HUES64 (cell line): ENCODE measurements around the gene KCNK18.
"Not testable (repeated sequence)": the region's sequence is repeated elsewhere in the genome, so short reads cannot be mapped to it uniquely, and the experiment has no call there.

Experiments used
- H3K27ac ChIP-seq: 2 replicates; pipeline ENCODE4 v1.7.0; 2013; ENCODE audit warnings: low read depth, low read length, inconsistent platforms
- H3K27me3 ChIP-seq: 2 replicates; pipeline ENCODE4 v1.6.1; 2013; ENCODE audit warnings: mild to moderate bottlenecking, low read length; ENCODE audit not compliant: insufficient read depth
- H3K36me3 ChIP-seq: 2 replicates; pipeline ENCODE4 v1.6.1; 2013; ENCODE audit warnings: mild to moderate bottlenecking, low read length; ENCODE audit not compliant: insufficient read depth
- H3K4me1 ChIP-seq: 2 replicates; pipeline ENCODE4 v1.6.1; 2013; ENCODE audit warnings: mild to moderate bottlenecking, low read length, moderate library complexity; ENCODE audit not compliant: insufficient read depth
- H3K4me3 ChIP-seq: 2 replicates; pipeline ENCODE4 v1.5.1; 2013; ENCODE audit warnings: mild to moderate bottlenecking, low read length, moderate library complexity
- H3K9ac ChIP-seq: 2 replicates; pipeline ENCODE4 v1.6.1; 2013; ENCODE audit warnings: mild to moderate bottlenecking, low read depth, low read length
- H3K9me3 ChIP-seq: 2 replicates; pipeline ENCODE4 v1.6.1; 2013; ENCODE audit warnings: low read depth, low read length; ENCODE audit not compliant: insufficient read depth
- WGBS: fragments of 150-250, 120-280 bp; methylation state at CpG from one replicate; pipeline ENCODE4 v1.1.7; 2013; ENCODE audit warnings: missing lambda C conversion rate; 5-methylcytosine and 5-hydroxymethylcytosine counted together

The KCNK18 gene

DNA sequence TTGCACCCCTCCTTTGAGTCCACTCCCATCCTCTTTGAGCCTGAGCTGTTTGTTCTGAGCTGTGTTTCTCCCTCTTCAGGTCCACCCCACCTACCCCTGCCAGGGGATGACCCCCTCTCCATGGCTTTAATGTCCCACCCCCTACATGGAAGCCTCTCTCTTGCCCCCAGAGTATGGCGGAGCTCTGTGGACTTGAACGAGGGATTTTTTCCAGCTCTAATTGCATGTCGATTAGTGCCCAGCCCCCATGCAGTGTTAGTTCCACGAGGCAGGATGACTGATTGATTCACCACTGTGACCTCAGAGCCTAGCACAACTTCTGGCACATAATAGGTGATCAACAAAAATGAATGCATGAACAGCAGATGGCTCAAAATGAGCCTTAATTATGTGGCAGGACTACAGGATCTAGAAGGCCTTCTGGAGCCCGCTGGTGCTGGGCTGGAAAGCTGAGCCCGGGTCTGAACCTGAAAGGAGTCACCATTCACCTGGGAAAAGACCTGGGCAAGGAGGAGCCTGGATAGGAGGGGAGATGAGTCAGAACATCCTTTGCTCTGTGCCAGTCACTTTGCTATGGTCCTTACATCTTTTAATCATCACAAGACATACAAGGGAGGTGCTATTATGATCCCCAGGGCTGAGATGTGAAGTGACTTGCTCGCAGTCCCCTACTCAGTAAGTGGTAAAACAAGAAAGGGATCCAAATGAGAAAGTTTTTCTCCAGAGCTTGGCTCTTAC, 26.6 kb downstream of the KCNK18 start:
- Histone ChIP-seq H3K9ac (no peak overlapping the region), H3K4me1 (no peaks in the 10 kb centered on the region; the same call in 1 of the 2 replicates), H3K27me3 (peaks cover 2% of the 10 kb centered on the region; the same call in 1 of the 2 replicates), H3K36me3 (no peaks in the 10 kb centered on the region), H3K9me3 (no peaks in the 10 kb centered on the region), H3K4me3 (no peak overlapping the region), H3K27ac (no peak overlapping the region)
- WGBS: 87% methylated on average over 7 of the region's 7 CpGs

DNA sequence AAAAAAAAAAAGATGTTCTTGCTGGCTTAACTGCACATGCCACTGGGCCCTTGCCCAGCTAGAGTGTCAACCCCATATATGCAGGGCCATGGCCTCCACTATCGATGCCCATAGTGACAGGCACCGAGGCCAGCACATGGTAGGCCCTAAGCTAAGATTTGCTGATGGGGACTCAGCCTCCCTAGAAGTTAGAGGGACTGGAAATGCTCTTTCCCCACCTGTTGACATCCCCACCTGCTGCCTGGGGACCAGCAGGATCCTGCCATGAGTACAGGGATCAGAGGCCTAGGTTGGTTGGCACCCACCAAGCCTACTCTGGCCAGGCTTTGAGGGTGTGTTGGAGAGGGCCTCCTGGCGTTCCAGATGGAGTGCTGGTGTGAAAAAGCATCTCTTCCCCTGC, 27.6 kb downstream of the KCNK18 start:
- no peaks in the 10 kb centered on the region for H3K36me3 ChIP-seq
- H3K9ac ChIP-seq: no peak overlapping the region
- H3K4me1 ChIP-seq: no peaks in the 10 kb centered on the region; the same call in 1 of the 2 replicates
- H3K27ac ChIP-seq: no peak overlapping the region
- H3K9me3 ChIP-seq: no peaks in the 10 kb centered on the region
- no peaks in the 10 kb centered on the region for H3K27me3 ChIP-seq
- H3K4me3 ChIP-seq: no peak overlapping the region
- WGBS: 91% methylated on average over 3 of the region's 3 CpGs

DNA sequence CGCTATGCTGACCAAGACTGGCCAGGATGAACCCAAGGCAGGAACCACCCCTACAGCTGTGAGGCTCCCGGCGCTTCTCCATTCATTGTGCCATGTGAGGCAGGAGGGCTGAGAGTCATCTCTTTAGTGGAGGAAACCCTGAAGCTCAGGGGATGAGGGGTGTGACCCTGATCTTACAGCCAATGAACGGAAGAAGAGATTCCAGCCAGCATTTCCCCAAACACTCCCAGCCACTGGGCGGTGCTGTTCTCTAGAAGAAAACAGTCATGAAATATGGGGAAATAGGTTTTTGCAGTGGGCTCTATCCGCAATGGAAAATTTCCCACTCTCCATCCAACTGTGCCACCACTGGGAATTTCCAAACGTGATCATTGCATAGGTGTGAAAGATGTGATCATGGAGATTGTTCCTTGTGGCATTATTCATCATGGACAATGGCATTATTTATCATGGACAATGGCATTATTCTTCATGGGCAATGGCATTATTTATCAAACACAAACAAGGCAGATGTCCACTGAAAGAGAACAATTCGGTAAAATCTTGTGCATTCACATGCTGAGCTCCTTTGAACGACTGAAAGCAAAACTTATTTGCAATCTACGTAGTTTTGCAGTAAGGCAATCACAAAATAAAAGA, 29.6 kb downstream of the KCNK18 start:
- H3K9ac ChIP-seq: no peak overlapping the region
- no peak overlapping the region for H3K4me3 ChIP-seq
- no peaks in the 10 kb centered on the region for H3K36me3 ChIP-seq
- no peaks in the 10 kb centered on the region for H3K4me1 ChIP-seq
- H3K27me3 ChIP-seq: no peaks in the 10 kb centered on the region
- 49% methylated on average over 8 of the region's 10 CpGs for WGBS
- no peaks in the 10 kb centered on the region for H3K9me3 ChIP-seq
- H3K27ac ChIP-seq: no peak overlapping the region

DNA sequence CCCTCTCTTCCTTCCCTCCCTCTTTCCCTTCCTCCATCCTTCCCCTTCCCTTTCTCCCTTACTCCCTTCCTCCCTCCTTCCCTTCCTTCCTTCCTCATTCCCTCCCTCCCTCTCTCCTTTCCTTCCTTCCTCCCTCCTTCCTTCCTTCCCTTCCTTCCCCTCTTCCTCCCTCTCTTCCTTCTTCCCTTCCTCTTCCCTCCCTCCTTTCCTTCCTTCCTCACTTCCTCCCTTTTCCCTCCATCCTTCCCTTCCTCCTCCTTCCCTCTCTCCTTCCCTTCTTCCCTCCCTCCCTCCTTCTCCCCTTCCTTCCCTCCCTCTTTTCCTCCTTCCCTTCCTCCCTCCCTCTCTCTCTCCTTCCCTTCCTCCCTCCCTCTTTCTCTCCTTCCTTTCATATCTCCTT, 30.9 kb downstream of the KCNK18 start:
- H3K4me1 ChIP-seq: no peaks in the 10 kb centered on the region
- no peak overlapping the region for H3K9ac ChIP-seq
- H3K36me3 ChIP-seq: no peaks in the 10 kb centered on the region
- H3K27me3 ChIP-seq: no peaks in the 10 kb centered on the region
- H3K4me3 ChIP-seq: no peak overlapping the region
- H3K27ac ChIP-seq: no peak overlapping the region
- no peaks in the 10 kb centered on the region for H3K9me3 ChIP-seq

DNA sequence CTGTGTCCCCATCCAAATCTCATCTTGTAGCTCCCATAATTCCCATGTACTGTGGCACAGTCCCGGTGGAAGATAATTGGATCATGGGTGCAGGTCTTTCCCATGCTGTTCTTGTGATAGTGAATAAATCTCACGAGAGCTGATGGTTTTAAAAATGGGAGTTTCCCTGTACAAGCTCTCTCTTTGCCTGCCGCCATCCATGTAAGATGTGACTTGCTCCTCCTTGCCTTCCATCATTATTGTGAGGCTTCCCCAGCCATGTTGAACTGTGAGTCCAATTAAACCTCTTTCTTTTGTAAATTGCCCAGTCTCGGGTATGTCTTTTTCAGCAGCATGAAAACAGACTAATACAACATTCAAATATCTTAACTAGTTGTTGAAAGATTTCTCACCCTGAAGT, 32.8 kb downstream of the KCNK18 start:
- H3K36me3 ChIP-seq, H3K27ac ChIP-seq, H3K27me3 ChIP-seq, H3K4me1 ChIP-seq, H3K9me3 ChIP-seq, H3K9ac ChIP-seq, H3K4me3 ChIP-seq: not testable (repeated sequence)
- 90% methylated on average over 4 of the region's 4 CpGs for WGBS

DNA sequence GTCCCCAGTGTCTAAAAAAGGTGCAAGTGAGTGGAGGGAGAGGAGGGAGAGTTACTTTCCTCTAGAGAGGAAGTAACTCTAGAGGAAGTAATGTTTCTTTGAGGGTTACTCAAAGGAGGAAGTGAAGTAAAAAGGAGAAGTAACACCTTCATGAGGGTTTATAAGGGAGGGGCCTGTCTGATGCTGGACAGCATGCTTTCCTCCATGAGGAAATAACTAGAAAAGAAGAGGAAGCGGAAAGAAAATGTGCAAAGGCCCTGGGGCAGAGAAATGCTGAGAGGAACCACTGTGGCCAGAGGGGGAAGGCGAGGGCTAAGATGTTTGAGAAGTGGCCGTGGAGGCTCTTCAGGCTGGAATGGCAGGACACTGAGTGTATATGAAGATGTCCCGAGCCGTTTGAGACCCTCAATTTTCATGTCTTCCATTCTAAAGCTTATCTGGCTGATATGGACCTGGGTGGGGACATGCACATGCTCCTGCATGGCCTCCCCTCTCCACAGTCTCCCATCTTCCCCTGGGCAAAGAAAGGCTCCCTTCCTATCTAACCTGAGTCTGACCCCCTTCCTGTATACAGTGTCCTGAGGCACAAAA, 40.2 kb downstream of the KCNK18 start:
- Histone ChIP-seq H3K27me3 (peaks cover 38% of the 10 kb centered on the region), H3K27ac (no peak overlapping the region), H3K36me3 (no peaks in the 10 kb centered on the region), H3K9ac (no peak overlapping the region), H3K4me1 (0 out of 2 replicates have a peak, but pooled peaks cover 3% of the 10 kb centered on the region), H3K4me3 (no peak overlapping the region), H3K9me3 (no peaks in the 10 kb centered on the region)
- 91% methylated on average over 5 of the region's 5 CpGs for WGBS

DNA sequence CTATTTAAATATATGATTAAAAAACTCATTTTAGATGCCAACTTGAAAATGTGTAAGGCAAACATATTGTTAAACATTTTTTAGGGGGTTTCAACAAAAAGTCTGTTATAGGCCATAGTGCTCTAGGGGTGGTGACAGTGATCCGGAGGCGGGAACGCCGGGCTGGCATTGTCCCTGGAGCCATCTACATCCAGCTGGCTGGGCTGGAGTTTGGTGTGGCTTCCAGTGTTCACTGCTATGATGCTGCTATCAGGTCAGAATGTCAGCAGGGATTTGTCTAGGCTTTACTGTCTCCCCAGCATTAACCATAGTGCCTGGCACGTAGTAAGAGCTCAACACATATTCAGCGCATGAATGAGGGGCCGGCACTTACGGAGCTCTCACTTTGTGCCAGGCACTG, 41.8 kb downstream of the KCNK18 start:
- Histone ChIP-seq H3K4me1 (0 out of 2 replicates have a peak, but pooled peaks cover 3% of the 10 kb centered on the region), H3K9me3 (no peaks in the 10 kb centered on the region), H3K4me3 (no peak overlapping the region), H3K9ac (no peak overlapping the region), H3K27me3 (peaks cover 53% of the 10 kb centered on the region), H3K27ac (no peak overlapping the region), H3K36me3 (no peaks in the 10 kb centered on the region)
- WGBS: 89% methylated on average over 8 of the region's 8 CpGs

DNA sequence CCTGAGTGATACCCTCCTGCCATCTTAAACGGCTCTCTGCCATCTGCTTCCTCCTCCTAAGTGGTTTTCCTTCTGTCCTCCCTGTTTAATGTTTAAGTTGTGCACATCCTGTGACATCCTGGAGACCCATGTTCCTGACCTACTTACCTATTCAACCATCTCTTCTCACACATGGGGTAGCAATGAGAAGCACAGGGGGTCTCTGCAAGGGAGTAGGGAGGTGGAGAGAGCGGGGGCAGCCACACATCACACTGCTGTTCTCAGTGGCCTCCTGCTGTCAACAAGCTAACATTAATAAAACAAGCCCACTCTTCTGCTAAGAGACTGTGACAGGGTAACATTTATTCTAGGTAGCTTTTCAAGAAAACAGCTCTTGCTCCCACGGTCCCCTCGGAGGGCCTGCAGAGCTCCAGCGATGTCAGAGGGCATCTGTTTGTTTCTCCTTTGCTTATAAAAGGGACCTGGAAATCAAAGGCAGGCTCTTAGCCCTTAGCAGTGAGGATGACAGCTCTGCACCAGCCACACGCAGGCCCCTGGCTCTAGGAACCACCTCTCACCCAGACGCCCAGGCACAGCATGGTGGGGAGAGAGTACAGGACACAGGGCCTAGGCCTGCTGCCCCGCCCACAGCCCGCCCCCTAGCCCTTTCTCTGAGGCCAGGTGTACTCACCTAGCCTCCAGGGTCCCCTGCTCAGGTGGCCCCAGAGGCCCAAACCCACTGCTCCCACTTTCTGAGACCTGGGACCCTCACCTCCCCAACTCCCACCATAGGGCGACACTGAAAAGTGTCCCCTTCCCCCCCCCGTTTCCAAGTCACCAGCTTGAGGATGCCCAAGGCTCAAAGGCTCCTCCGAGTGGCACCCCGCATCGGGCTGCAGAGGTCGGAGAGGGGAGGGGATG, 42.7 kb downstream of the KCNK18 start:
- H3K36me3 ChIP-seq: no peaks in the 10 kb centered on the region
- H3K4me1 ChIP-seq: 0 out of 2 replicates have a peak, but pooled peaks cover 3% of the 10 kb centered on the region
- peaks cover 62% of the 10 kb centered on the region for H3K27me3 ChIP-seq
- 35% methylated on average over 14 of the region's 15 CpGs for WGBS
- H3K9ac ChIP-seq: peak overlapping the region; percentile 47; the same call in 1 of the 2 replicates
- no peaks in the 10 kb centered on the region for H3K9me3 ChIP-seq
- peak overlapping the region; percentile 65 for H3K4me3 ChIP-seq
- H3K27ac ChIP-seq: no peak overlapping the region

DNA sequence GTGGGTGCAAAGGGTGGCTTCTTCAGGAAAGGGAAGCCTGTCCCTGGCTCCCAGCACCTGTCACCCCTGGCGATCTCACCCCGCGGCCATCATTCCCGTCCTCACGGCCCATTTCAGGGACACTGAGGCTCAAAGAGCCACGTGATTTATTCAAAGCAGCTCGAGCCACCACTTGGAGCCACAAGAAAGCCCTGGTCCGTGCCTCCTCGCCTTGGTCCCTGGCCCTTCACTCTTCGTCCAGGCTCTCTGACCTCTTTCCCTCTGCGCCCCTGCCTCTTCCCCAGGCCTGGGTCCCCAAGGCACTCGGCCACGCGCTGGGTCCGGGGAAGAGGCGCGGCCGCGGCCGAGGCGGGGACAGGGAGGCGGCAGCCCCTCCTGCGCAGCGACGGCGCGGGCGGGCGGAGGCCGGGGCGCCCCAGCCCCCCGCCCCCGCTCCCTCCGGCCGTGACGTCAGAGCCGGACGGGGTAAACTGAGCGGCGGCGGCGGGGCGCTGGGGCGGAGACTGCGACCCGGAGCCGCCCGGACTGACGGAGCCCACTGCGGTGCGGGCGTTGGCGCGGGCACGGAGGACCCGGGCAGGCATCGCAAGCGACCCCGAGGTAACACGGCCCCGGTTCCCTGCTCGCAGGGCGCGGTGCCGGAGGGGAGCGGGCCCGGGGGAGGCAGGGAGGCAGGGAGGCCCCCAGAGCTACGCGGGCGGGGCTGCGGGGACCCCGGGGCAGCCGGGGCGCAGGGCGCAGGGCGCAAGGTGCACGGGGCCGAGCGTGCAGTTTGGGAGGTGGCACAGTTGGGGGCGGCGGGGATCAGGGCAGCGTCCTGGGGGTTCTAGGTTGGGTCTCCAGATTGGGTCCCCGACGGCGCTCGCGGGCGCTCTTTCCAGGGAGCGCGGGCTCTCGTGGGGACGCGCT, 43.6 kb downstream of the KCNK18 start, which contains the start of gene SLC18A2:
SLC18A2 (plus strand) TSS at position 494 of the 909 bp plus-strand sequence. CDS start 580 bp downstream, outside the sequence.
- 1% methylated on average over 93 of the region's 93 CpGs for WGBS
- Histone ChIP-seq H3K4me3 (peak within 1 kb of the TSS; percentile 65), H3K27ac (no peak within 1 kb of the TSS), H3K27me3 (peaks cover 58% of the 10 kb centered on the region), H3K4me1 (0 out of 2 replicates have a peak, but pooled peaks cover 3% of the 10 kb centered on the region), H3K9me3 (no peaks in the 10 kb centered on the region), H3K9ac (peak within 1 kb of the TSS; percentile 47; the same call in 1 of the 2 replicates), H3K36me3 (no peaks in the 10 kb centered on the region)
